NCI-H187 treated with DMSO at 0.1 percent for 48 hours (cell line): ENCODE data around the gene HELZ2.

Experiments used
- DNase-seq: peaks from one replicate; lab custom pipeline; 2025; lab: John Stamatoyannopoulos, UW

The HELZ2 gene

DNA sequence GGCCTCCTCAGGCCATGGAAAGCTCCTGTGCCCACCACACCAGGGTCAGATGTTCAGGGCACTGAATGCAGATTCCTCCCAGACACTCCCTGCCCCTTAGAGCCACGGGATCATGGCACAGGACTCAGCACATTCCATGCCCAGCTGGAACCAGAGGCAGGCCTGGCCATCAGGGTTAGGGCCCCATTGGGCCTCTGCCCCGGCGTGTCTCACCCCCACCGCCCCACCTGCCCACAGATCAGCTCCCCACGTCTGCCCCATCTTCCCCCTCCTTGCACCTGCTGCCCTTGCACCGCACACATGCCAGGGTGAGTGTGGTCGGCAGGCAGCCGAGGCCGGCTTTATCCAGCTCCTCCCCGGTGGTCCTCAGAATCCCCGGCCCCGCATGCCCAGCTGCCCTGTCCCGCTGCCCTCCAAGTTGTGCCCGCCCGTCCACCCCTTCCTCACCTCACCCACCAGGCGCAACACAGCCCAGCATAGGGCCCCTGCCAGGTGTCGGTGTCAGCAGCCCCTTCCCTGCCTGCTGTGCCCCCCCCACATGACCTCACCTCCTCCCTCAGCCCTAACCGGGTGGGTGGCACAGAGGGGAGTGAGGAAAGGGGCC lies 24.3 kb downstream of the HELZ2 start:
- DNase-seq: no peak

- DNase-seq: no peak
Observed at GRCh38 chr20:63549019-63549418, 25.0 kb downstream of the HELZ2 start.

DNA sequence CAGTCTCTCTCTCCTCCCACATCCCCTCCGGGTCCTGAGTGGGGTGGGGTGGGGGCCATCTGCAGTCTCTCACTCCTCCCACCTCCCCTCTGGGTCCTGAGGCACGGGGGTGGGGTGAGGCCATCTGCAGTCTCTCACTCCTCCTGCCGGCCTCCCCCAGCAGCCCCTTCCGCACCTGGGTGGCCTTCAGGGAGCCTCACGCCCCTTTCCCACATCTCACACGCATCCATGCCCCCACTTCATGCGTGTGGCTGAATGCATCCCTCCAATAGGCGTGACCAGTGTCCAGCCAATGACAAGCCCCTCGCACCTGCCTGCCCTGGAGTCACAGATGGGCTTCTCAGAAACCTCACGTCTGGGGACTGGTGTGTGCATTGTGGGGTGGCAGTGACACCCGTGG lies 25.5 kb downstream of the HELZ2 start:
- DNase-seq: no peak

DNA sequence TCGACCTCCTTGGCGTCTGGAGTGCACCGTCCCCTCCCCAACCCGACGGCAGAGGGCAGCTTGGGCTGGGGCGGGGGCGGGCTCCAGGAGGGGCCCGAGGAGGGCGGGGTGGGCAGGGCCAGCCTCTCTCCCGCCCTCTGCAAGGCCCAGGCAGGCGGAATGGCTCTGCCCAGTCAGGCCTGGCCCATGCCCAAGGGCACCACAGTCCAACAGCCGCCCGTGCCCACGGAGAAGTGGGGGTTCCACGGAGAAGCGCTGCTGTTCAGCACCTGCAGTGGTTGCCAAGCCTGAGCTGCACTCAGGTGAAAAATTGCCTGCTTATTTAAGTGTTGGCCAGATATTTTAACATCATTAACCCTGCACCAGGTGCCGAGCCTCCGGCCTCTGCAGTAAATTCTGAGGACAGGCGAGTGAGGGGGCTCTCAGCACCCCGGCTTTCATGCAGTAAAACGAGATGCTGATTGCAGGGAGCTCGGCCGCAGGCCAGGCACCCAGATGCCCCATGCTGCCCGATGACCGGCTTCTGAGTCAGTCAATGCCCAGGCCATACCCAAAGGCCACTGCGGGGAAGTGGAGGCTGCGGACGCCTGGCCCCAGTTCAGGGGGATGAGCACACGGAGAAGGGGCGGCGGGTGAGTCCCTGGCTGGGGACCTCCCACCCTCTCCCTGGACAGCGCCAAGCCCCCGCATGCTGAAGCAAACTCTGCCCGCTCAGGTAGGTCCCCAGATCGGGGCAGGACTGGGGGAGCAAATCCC lies 26.1 kb downstream of the HELZ2 start, which contains the start of gene SRMS:
Gene SRMS, minus strand, starts transcription at position 25 of the 756 bp plus-strand sequence. CDS start 286 bp downstream, outside the sequence.
- DNase-seq: no peak

GRCh38 chr20:63546956-63547724 lies 26.9 kb downstream of the HELZ2 start:
- DNase-seq: no peak

GRCh38 chr20:63546256-63546955 lies 27.6 kb downstream of the HELZ2 start:
- no peak for DNase-seq

- DNase-seq: no peak
Observed at GRCh38 chr20:63545814-63546213, 28.2 kb downstream of the HELZ2 start.

DNA sequence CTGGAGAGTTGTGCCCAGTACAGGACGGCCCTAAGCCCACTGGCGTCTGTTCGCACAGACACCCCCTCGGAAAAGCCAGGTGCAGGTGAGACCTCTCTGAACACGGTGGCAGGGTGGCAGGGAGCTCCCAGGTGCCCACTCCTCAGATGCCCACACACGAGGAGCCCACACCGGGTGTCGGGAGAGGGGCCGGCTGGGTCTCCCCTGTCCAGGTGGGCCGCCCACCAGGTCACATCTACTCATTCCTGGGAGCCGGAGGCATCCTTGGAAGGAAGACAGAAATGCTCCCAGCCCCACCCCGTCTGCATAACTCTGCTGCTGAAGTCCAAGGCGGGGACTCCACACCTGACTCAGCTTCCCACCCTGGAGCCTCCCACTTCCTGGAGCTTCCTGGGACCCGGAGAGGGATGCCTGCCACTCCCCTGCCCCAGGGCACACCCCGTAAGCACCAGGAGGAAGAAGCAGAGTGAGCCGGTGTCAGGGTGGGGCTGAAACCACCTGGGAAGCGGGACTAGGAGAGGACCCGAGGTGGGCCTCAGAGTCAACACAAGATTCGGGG lies 29.0 kb downstream of the HELZ2 start:
- DNase-seq: no peak

DNA sequence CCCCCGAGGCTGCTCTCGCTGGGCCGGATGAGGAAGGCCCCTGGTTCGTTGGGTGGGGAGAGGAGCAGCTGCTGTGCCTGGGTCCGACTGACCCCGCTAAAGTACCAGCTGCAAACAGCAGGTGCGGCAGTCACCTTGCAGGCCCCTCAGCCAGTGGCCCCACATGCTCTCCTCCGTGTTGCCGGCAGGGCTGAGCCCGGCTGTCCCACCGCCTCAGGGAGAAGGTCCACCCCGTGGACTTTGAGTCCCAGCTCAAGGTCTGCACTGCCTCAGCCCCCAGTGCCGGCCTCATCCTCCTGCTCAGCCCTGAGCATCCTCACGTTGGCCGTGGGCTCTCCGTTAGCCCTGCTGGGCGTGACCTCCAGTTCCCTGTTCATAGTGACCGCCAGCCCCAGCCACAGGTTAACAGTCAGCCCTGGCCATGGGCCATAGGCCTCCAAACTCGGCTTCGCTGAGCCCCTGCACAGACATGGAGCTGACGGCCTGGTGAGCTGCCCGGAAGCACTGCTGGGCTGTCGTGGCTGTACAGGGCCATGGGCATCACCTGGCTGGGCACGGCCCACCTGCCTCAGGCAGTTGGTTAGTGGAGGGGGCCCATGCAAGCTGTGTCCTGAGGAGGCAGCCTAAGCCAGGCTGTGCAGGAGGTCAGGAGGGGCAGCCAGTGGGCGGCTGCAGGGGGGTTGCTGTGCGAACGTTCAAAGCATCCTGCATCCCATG lies 29.6 kb downstream of the HELZ2 start:
- no peak for DNase-seq

DNA sequence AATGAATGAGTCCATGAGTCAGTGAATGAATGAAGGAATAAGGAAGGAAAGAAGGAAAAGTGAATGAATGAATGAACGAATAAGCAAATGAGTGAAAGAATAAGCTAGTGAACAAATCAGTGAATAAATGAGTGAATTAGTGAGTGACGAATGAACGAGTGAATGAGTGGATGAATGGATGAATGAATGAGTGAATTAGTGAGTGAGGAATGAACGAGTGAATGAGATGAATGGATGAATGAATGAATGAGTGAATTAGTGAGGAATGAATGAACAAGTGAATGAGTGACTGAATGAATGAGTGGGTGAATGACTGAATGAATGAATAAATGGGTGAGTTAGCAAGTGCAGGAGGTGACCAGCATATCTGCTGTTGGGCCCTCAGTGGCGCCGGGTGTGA lies 30.3 kb downstream of the HELZ2 start:
- DNase-seq: no peak

DNA sequence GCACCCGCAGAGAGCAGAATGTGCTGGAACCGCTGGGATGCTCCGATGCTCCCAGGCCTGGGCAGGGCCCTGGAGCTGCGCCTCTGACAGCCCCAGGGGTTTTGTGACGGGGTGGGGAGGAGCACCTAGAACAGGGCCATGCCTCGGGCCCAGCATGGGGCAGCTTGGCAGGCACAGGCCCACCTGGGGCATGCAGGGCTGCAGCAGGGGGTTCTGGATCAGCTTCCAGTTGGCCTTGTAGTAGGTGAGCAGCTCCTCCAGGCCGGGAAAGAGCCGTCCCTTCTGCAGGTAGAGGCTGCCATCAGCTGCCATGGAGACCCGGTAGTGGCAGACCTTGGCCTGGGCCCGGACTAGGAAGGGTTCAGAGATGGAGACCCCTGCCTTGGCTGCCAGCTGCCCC lies 30.9 kb downstream of the HELZ2 start:
- DNase-seq: no peak

- no peak for DNase-seq
Observed at GRCh38 chr20:63542696-63543095, 31.3 kb downstream of the HELZ2 start.

- no peak for DNase-seq
Observed at GRCh38 chr20:63542031-63542559, 31.9 kb downstream of the HELZ2 start.

GRCh38 chr20:63541371-63541770 lies 32.7 kb downstream of the HELZ2 start:
- DNase-seq: no peak

DNA sequence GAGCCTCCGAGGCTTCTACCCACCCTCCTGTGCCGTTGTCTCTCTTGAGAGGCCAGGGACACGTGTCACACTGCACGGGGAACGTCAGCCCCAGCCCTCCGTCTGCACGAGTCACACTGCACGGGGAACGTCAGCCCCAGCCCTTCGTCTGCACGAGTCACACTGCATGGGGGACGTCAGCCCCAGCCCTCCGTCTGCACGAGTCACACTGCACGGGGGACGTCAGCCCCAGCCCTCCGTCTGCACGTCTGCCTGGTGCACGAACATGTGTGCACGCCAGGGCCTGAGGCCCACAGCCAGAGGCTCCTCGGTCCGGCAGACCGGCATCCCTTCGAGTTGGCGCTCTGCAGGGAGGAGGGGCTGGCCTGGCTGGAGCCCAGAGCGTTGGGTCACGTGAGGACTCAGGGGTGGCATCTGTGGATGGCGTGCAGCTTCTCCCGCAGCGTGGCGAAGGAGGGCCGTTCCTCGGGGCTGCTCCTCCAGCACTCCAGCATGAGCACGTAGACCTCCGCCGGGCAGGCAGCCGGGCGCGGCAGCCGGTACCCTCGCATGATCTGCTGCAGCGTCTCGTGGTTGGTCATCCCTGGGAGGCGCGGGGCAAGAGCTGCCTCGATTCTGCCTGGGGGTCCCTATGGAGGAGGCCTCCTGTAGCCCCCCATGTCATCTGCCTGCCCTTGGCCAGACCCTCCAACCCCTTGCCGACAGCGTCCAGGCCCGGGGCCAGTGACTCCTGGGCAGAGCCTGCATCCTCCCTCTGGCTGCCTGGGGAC lies 33.4 kb downstream of the HELZ2 start:
- no peak for DNase-seq

GRCh38 chr20:63539441-63540370 lies 34.3 kb downstream of the HELZ2 start:
- no peak for DNase-seq

DNA sequence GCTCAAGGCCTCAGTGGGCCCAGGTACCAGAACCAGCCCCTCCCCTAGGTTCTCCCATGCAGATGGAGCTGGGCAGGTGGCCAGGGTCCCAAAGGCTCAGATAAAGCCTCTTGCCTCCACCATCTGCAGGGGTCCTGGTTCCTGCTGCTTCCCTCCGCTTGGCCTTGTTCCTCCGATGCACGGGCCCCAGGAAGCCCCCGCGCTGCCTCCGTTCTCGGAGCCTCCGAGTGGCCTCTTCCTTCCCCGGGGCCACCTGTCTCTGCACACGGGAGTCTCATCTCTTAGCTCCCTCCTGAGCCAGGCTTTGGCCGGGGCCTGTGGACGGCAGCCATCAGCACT lies 35.0 kb downstream of the HELZ2 start:
- no peak for DNase-seq

DNA sequence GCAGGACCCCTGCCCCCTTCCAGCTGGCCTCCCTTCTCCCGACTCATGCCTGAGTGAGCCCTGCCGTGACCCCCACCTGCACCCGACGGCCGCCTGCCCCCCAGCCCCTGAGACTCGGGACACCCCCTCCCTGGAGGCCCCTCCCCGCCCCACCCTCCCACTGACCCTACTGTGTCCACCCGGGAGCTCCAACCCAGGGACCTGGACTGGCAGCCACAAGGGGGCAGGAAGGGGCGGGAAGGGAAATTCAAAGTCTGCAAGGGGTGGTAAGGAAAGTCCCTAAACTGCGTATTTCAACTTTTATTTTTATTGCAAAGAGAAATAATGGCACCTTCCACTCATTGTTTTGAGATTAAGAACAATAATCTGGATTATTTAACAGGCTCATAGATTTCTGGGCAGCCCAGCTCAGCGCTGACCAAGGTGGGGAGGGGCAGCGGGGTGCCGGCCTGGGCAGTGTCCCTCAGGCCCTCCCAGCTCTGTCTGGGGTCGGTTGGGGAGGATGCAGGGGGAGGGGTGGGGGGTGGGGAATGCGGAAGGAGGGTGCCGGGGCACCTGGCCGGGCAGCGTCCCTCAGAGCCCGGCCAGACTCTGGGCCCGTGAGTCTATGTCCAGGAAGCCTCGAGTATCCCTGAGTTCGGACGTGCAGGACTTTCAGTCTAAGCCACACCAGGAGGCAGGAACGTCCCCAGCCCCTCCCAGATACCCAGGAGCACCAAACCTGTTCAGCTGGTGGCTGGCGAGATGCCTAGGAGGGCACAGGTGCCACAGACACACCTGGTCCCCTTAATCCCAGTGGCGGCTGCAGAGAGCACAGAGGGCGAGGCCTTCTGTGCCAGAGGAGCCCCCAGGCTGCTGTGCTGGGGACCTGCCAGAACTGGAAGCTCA lies 35.6 kb downstream of the HELZ2 start:
- DNase-seq: no peak
